H1 (cell line): ENCODE results near the gene CCDC12. TPM values are rescaled to one million over a fixed set of nuclear protein-coding genes. Genes with fewer than 3 reads are reported as not detected.

Experiments
- CTCF ChIA-PET: fragments of 300-600 bp; sonication (Branson Sonifier 250); formaldehyde crosslinking; loops from one replicate; lab custom pipeline; 2021; ENCODE audit not compliant: partially characterized antibody; lab: Charles Lee
- POLR2A ChIA-PET: fragments of 300-600 bp; sonication (Branson Sonifier 250); formaldehyde crosslinking; loops from one replicate; lab custom pipeline; 2021; ENCODE audit warnings: inconsistent platforms; ENCODE audit not compliant: partially characterized antibody; lab: Charles Lee
- DNase-seq, 2 experiments: peaks; one replicate each; pipeline versions ENCODE4 v3.0.0 to v3.0.0-alpha.2; 2010 to 2022; ENCODE audit warnings: low spot score in 2 of 2, low read depth in 1 of 2, mixed read lengths in 1 of 2
- FAIRE-seq: peaks from 2 replicates; lab custom pipeline; 2011; peaks lifted over from hg19 to GRCh38; lab: Jason Lieb, UNC
- H2AFZ ChIP-seq: 2 replicates; pipeline ENCODE4 v1.8.1; 2012; ENCODE audit warnings: low read length, inconsistent platforms
- H2AK5ac ChIP-seq: 2 replicates; pipeline ENCODE4 v1.6.1; 2013; ENCODE audit warnings: low read depth, low read length
- H2BK120ac ChIP-seq: replicated peaks from 2 replicates; pipeline ENCODE3; 2013; ENCODE audit warnings: low read depth, low read length, inconsistent platforms
- H2BK12ac ChIP-seq: 2 replicates; pipeline ENCODE4 v1.6.1; 2013; ENCODE audit warnings: low read depth, low read length
- H2BK15ac ChIP-seq: 2 replicates; pipeline ENCODE4 v1.6.1; 2013; ENCODE audit warnings: low read length
- H2BK20ac ChIP-seq: 2 replicates; pipeline ENCODE4 v1.6.1; 2013; ENCODE audit warnings: low read length
- H2BK5ac ChIP-seq: 2 replicates; pipeline ENCODE4 v1.6.1; 2013; ENCODE audit warnings: low read depth, low read length
- H3K14ac ChIP-seq: 2 replicates; pipeline ENCODE4 v1.6.1; 2013; ENCODE audit warnings: inconsistent platforms; ENCODE audit not compliant: insufficient read length
- H3K18ac ChIP-seq: 2 replicates; pipeline ENCODE4 v1.6.1; 2013; ENCODE audit warnings: low read length; ENCODE audit errors: extremely low read depth
- H3K23ac ChIP-seq: 2 replicates; pipeline ENCODE4 v1.6.1; 2013; ENCODE audit warnings: inconsistent platforms; ENCODE audit not compliant: insufficient read length
- H3K23me2 ChIP-seq: 2 replicates; pipeline ENCODE4 v1.6.1; 2013; ENCODE audit warnings: low read depth, low read length
- H3K27ac ChIP-seq: 2 replicates; pipeline ENCODE4 v1.6.1; 2011; ENCODE audit warnings: low read depth, low read length, inconsistent platforms
- H3K27me3 ChIP-seq, 4 experiments: replicated peaks in 1 of 4; 1 replicate in 1 of 4; 2 replicates in 3 of 4; pipeline versions ENCODE4 v1.6.1 to v1.8.1; 2011 to 2013; ENCODE audit warnings: low read length in 3 of 4, mild to moderate bottlenecking in 3 of 4, inconsistent platforms in 2 of 4, mixed read lengths in 2 of 4, moderate library complexity in 1 of 4; ENCODE audit not compliant: control insufficient read depth in 3 of 4, insufficient read depth in 3 of 4; ENCODE audit errors: extremely low read depth in 1 of 4
- H3K36me3 ChIP-seq, 4 experiments: 2 replicates each; pipeline versions ENCODE4 v1.6.1 to v1.8.1; 2011 to 2013; ENCODE audit warnings: mild to moderate bottlenecking in 4 of 4, low read length in 3 of 4, moderate library complexity in 2 of 4, control low read depth in 1 of 4, inconsistent platforms in 1 of 4; ENCODE audit not compliant: insufficient read depth in 4 of 4, control insufficient read depth in 2 of 4
- H3K4ac ChIP-seq: replicated peaks from 2 replicates; pipeline ENCODE3; 2013; ENCODE audit warnings: low read length, low read depth, mixed read lengths, inconsistent platforms; ENCODE audit not compliant: insufficient read length
- H3K4me1 ChIP-seq, 4 experiments: replicated peaks in 1 of 4; 1 replicate in 1 of 4; 2 replicates in 3 of 4; pipeline versions ENCODE4 v1.6.1 to v1.8.1; 2011 to 2013; ENCODE audit warnings: low read length in 3 of 4, inconsistent platforms in 2 of 4, mixed read lengths in 1 of 4; ENCODE audit not compliant: insufficient read depth in 4 of 4, control insufficient read depth in 3 of 4
- H3K4me2 ChIP-seq, 2 experiments: 2 replicates each; pipeline versions ENCODE4 v1.6.1 to v1.8.1; 2011 to 2013; ENCODE audit warnings: low read depth in 2 of 2, low read length in 2 of 2, control low read depth in 1 of 2, inconsistent platforms in 1 of 2, mild to moderate bottlenecking in 1 of 2; ENCODE audit not compliant: insufficient read depth in 1 of 2
- H3K4me3 ChIP-seq, 4 experiments: fragments of 200-600, 300-600 bp in 1 of 4; sonication (generic), shearing (Covaris generic), sonication (Bioruptor Twin) in 1 of 4; 2 replicates each; pipeline versions ENCODE4 v1.5.1 to v1.8.1; 2011 to 2016; ENCODE audit warnings: low read length in 4 of 4, low read depth in 3 of 4, control low read depth in 2 of 4, inconsistent platforms in 2 of 4, mild to moderate bottlenecking in 2 of 4, mixed read lengths in 1 of 4, moderate library complexity in 1 of 4; ENCODE audit not compliant: insufficient read depth in 2 of 4; ENCODE audit errors: extremely low read depth in 1 of 4
- H3K56ac ChIP-seq: replicated peaks from 2 replicates; pipeline ENCODE3; 2013; ENCODE audit warnings: low read depth, mild to moderate bottlenecking, mixed read lengths, low read length, inconsistent platforms; ENCODE audit not compliant: insufficient read length
- H3K79me1 ChIP-seq: 2 replicates; pipeline ENCODE4 v1.6.1; 2013; ENCODE audit warnings: low read depth, low read length, control low read depth
- H3K79me2 ChIP-seq, 2 experiments: 2 replicates each; pipeline versions ENCODE4 v1.6.1 to v1.8.1; 2012 to 2013; ENCODE audit warnings: low read length in 2 of 2, mild to moderate bottlenecking in 2 of 2, inconsistent platforms in 1 of 2; ENCODE audit not compliant: insufficient read depth in 2 of 2, control insufficient read depth in 1 of 2
- H3K9ac ChIP-seq, 4 experiments: replicated peaks in 1 of 4; 1 replicate in 1 of 4; 2 replicates in 3 of 4; pipeline versions ENCODE4 v1.6.1 to v1.8.1; 2011 to 2013; ENCODE audit warnings: low read depth in 3 of 4, low read length in 3 of 4, control low read depth in 2 of 4, mild to moderate bottlenecking in 2 of 4, moderate library complexity in 2 of 4, inconsistent platforms in 1 of 4; ENCODE audit errors: extremely low read depth in 1 of 4
- H3K9me3 ChIP-seq, 2 experiments: 2 replicates each; pipeline versions ENCODE4 v1.6.1 to v1.8.1; 2012 to 2013; ENCODE audit warnings: mild to moderate bottlenecking in 2 of 2, moderate library complexity in 2 of 2, control low read depth in 1 of 2, inconsistent platforms in 1 of 2, low read depth in 1 of 2, low read length in 1 of 2, mixed read lengths in 1 of 2; ENCODE audit not compliant: insufficient read depth in 2 of 2
- H4K20me1 ChIP-seq, 2 experiments: replicated peaks in 1 of 2; 2 replicates each; pipeline versions ENCODE3 to v1.8.1; 2011 to 2013; ENCODE audit warnings: inconsistent platforms in 2 of 2, low read length in 2 of 2, mild to moderate bottlenecking in 1 of 2; ENCODE audit not compliant: insufficient read depth in 2 of 2, control insufficient read depth in 1 of 2
- H4K5ac ChIP-seq: 2 replicates; pipeline ENCODE4 v1.6.1; 2013; ENCODE audit warnings: low read length, low read depth, mixed read lengths, inconsistent platforms; ENCODE audit not compliant: insufficient read length
- H4K8ac ChIP-seq: 2 replicates; pipeline ENCODE4 v1.8.0; 2013; ENCODE audit warnings: mild to moderate bottlenecking, moderate library complexity, low read length, inconsistent platforms; ENCODE audit not compliant: insufficient read depth; ENCODE audit errors: extremely low read depth
- H4K91ac ChIP-seq: replicated peaks from 2 replicates; pipeline ENCODE3; 2013; ENCODE audit warnings: low read length, mixed read lengths, inconsistent platforms; ENCODE audit not compliant: insufficient read length
- EZH2 ChIP-seq: fragments of 200-600 bp; sonication (generic); IDR thresholded peaks from 2 replicates; pipeline ENCODE4 v1.7.1; 2012; ENCODE audit warnings: low read depth, mild to moderate bottlenecking, moderate library complexity, low read length, inconsistent platforms; ENCODE audit not compliant: severe bottlenecking
- WGBS, 2 experiments: shearing (Covaris generic) in 1 of 2; methylation state at CpG; one replicate each; pipeline versions ENCODE4 v1.1.6 to v1.1.7; 2013 to 2015; ENCODE audit warnings: low lambda C conversion rate in 2 of 2, mixed read lengths in 2 of 2, inconsistent platforms in 1 of 2, low coverage in 1 of 2, missing lambda C conversion rate in 1 of 2; ENCODE audit not compliant: insufficient replicate concordance in 2 of 2, insufficient coverage in 1 of 2, insufficient read length in 1 of 2; ENCODE audit errors: extremely low coverage in 1 of 2, missing lambda C conversion rate in 1 of 2; 5-methylcytosine and 5-hydroxymethylcytosine counted together
- polyA plus RNA-seq, 7 experiments: library from polyadenylated mRNA; depleted of rRNA in 3 of 7; stranded (reverse) in 5 of 7; unstranded in 2 of 7; fragments of >200 nt in 5 of 7; fragments of 200-250 nt in 2 of 7; gene quantifications; 1 replicate in 5 of 7; 2 replicates in 1 of 7; 4 replicates in 1 of 7; pipeline versions ENCODE4 v1.2.1 to v1.2.3, GENCODE V29; 2011 to 2013; ENCODE audit warnings: missing spikeins in 2 of 7, mixed read lengths in 2 of 7
- total RNA-seq: library from RNA; stranded (reverse); fragmentation: NEBNext Ultra II Directional; extraction: Animal tissue kit (Norgen Biotek cat#: 25700); gene quantifications from 2 replicates; pipeline ENCODE4 v1.2.1, GENCODE V29; 2021

The CCDC12 gene
- total and polyA plus RNA-seq, 2 of the 8 experiments (the other 6 are each of a cell fraction or from before 2014, with no cell fraction given) = 29.5 to 41.3 TPM

- no peak for TF ChIP-seq EZH2
- FAIRE-seq (no peak), DNase-seq (no peak)
- peaks cover 7 to 59% (median 43%) of the 10 kb centered on the region in 4 experiments for H3K27me3 ChIP-seq
- no peak overlapping the region for H2BK20ac ChIP-seq
- peaks cover 4 to 18% (median 13%) of the 10 kb centered on the region in 4 experiments for H3K4me1 ChIP-seq
- H3K4ac ChIP-seq = no peak overlapping the region
- H3K79me1 ChIP-seq = no peaks in the 10 kb centered on the region
- H3K23ac ChIP-seq = no peak overlapping the region
- 86% methylated on average over 4 of the region's 5 CpGs; no CpG with 5 or more reads in 1 of the 2 experiments for WGBS, 2 experiments
- no peak overlapping the region for H3K4me3 ChIP-seq
- H3K27ac ChIP-seq = no peak overlapping the region
- no peaks in the 10 kb centered on the region for H3K9me3 ChIP-seq
- no peaks in the 10 kb centered on the region for H3K79me2 ChIP-seq
- peak overlapping the region; percentile 16; the same call in 1 of the 2 replicates for H4K8ac ChIP-seq
- H2BK5ac ChIP-seq = no peak overlapping the region
- no peak overlapping the region for H2BK15ac ChIP-seq
- no peak overlapping the region for H3K18ac ChIP-seq
- H3K36me3 ChIP-seq = no peaks in the 10 kb centered on the region
- H2BK12ac ChIP-seq = no peak overlapping the region
- H2BK120ac ChIP-seq = no peak overlapping the region
- no peak overlapping the region for H2AK5ac ChIP-seq
- peaks cover 0 to 7% of the 10 kb centered on the region in 2 experiments for H4K20me1 ChIP-seq
- H4K91ac ChIP-seq = no peak overlapping the region
- ChIA-PET POLR2A (no interaction called here), CTCF (interaction anchor here (0.7 to 13.3 kb wide), 20 partner anchors 8 to 212 kb away, joined by 3 to 91 read pairs (median 8); partner anchors contain the start of genes MYL3 and PTH1R)
- H3K4me2 ChIP-seq = no peak overlapping the region
- H3K56ac ChIP-seq = no peak overlapping the region
- peaks cover 10% of the 10 kb centered on the region; the same call in 1 of the 2 replicates for H3K23me2 ChIP-seq
- no peak overlapping the region for H3K9ac ChIP-seq
- no peak overlapping the region for H3K14ac ChIP-seq
- H2AFZ ChIP-seq = no peak overlapping the region
- no peak overlapping the region for H4K5ac ChIP-seq
These were observed 80.2 kb downstream of the CCDC12 start for GRCh38 chr3:46896386-46896785.
